Colon (tissue), 2 donors: ENCODE measurements around the gene ARMC2.

Experiments used
- FAIRE-seq: peaks from 2 replicates; lab custom pipeline; 2012; peaks lifted over from hg19 to GRCh38; lab: Jason Lieb, UNC
- donor health status: control.
- donor health status: control.

Gene ARMC2

DNA sequence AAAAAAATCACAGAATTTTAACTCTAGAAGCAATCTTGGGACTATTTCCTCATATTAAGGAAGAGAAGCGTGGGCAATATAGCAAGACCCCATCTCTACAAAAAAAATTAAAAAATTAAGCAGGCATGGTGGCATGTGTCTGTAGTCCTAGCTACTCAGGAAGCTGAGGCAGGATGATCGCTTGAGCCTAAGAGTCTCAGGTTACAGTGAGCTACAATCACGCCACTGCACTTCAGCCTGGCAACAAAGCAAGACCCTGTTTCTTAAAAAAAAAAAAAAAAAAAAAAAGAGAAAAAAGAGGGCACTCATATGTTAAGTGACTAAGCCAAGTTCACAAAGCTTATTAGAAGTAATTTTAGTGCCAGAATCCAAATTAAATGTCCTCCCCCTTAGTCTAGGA, 145.7 kb downstream of the ARMC2 start:
- no peak for FAIRE-seq

DNA sequence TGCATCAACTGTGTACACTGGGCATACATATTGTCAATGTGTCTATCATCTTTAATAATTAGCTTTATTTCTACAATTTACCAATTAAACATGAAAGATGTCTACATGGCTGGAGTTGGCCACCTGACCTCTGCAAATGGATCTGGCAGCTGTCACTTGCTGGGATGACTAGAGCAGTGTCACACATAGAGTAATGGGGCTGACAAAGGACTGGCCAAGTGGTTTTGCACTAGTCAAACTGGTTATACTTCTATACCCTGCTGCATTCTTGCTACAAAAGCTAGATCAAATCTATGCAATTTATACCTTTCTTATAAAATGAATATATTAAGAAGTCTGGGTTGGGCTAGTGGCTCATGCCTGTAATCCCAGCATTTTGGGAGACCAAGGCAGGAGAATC, 147.1 kb downstream of the ARMC2 start:
- FAIRE-seq: no peak

DNA sequence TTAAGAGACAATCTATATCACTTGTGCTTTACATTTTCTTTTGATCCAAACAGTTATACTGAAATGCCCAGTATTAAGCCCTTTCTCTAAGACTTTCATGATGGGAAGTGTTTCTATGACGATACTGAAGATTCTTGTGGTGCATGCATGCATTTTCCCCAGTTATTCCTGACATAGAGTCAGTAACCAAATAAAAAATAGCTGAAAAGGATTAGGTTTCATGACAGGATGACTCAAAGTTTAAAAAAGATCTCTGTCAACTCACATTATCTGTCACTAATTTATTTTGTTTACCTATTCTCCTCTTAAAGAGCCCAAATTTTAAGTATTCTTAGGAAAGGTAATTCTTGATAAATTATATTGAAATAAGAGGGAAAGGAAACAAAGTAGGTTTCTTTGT, 148.0 kb downstream of the ARMC2 start:
- no peak for FAIRE-seq

DNA sequence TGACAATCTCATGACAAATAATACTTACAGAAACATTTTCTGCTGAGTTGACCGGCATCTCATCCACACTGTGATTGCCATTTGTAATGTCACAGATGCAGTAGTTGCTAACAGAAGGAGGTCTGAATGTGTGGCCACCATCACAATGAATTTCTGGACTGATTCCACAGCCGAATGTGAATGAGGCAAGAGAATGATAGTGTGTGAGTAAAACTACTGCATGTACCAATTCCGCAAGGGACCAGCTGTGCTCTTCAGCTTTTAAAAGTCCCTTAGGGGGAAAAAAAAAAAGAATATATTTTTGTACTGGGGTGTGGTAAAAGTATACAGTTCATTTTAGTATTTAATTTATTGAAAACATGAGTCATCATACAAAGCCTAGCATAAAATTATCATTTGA, 150.3 kb downstream of the ARMC2 start:
- FAIRE-seq: no peak

DNA sequence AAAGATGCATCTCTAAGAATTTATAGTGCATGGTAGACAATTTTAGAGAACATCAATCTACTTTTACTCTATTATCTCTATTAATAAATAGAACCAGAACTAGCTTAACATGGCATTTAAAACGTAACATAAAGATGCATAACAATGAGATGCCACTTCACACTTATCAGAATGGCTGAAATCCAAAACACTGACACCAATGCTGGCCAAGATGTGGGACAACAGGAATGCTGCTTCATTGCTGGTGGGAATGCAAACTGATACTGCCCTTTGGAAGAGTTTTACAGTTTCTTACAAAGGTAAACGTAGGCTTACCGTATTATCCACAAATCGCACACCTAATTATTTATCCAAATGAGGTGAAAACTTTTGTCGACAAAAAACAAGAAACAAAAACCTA, 151.2 kb downstream of the ARMC2 start:
- no peak for FAIRE-seq

DNA sequence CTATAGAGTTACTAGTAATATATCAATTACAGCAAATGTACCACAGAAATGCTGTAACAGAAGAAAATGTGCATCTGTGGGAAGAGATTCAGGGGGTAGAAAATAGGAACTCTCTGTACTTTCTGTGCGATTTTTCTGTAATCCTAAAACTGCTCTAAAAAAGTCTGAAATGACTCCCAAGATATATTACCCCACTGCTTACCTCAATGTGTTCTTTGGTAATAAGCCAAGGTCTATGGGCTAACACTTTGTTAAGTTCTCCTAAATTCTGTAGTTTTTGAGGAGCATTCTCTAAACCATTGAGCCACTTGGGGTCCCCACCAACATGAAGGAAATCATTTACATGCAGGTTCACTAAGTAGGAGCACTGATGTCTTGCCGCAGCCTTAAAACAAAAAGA, 152.1 kb downstream of the ARMC2 start:
- FAIRE-seq: no peak

DNA sequence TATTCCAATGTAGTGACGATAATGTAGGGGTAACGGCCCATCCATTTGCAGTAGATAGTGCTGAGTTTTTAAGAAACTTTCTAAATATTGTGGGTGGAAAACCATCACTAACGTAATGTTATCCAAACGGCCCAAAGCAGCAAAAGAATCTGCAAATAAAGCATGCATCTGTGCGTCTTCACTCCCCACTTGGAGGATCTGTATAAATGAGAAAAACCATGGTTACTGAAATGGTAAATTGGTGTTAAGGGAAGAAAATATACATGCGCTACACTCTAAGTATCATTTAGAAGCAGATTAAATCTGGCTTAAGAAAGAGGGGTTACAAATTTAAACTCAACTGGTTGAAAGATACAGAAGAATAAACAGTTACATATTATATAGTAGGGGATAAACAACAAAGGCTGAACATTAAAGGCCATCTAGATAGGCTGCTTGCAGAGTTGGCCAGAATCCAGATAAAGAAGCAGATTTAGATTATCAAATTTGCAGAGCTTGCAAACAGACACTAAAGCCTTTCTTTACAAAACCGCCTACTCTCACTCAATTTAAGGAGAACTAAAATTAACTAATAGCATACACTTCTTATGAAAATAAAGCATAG, 153.2 kb downstream of the ARMC2 start:
- FAIRE-seq: no peak

DNA sequence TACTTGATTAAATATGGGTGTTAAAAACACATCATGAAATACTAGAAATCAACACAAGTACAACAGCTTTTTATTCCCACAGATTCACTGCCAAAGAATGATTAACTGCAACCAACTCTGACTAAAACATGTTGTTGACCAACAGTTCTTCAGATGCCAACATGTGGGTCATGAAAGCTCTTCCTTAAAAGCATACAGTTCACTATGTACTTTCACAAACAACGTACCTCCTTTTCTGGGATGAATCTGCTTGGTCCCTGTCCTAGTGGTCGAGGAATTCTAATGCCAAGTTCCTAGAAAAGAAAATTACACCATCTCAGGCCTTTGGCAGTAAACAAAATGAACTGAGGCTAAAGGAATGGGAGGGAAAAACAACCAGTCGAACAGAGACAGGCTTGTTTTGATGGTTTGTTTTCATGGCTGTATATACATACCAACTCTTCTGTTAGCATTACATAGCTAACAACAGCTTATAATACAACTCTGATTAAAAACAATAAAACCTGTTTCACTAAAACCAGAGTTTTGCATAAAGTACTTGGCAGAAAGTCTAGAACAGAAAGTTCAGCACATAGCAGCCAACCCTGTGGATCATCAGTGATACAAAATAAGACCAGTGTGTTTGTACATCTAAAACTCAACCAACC, 154.0 kb downstream of the ARMC2 start:
- FAIRE-seq: no peak

DNA sequence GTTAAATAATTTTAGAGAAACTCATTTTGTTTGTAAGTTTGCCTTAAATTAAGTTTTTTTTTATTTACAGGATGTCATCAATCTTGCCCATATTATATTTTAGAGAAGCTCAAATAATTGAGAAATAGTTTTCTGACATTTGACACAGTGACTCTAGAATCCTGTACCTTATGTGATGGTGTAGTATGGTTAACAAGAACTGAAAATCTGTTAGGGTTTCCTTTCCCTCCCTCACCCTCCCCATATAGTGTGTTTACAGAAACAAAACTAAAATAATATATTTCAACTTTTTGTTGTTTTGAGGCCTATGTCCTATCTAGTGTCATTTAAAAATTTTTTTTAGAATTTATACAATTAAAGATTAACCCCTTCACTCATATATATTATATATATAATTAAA, 154.7 kb downstream of the ARMC2 start:
- peak; percentile 41 for FAIRE-seq

DNA sequence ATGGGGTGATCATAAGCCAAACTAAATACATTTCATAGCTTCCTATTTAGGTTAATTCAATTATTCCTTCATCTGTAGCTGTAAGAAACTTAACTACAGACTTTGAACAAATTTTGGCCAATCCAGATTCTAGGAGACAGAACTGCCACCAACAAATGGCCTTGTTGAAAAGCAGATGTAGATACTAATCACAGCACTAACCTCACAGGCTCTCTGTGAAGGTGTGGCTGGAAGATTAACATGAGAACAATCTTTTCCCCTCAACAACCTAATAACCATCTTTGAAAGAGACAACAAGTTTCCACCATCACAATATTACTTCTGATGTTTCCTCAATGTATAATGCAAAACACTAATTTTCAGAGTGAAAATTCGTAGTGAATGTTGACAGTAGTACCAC, 158.6 kb downstream of the ARMC2 start:
- no peak for FAIRE-seq

DNA sequence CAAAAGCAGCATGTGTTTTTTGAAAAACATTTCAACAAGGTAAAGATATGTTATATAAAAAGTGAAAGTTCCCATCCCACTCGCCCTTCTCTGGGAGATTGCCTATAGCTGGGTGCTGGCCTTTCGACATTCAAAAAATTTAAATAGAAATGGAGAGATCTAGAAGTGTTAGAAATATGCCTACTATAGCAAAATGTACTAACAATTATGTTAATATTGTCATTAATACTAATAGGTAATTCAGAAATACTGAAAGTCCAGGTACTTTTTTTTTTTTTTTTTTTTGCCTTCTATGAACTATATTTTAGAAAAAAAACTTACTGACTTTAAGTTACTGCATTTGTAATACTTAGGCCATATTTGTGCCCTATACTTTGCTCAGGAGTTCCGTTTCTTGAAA, 159.3 kb downstream of the ARMC2 start:
- no peak for FAIRE-seq

DNA sequence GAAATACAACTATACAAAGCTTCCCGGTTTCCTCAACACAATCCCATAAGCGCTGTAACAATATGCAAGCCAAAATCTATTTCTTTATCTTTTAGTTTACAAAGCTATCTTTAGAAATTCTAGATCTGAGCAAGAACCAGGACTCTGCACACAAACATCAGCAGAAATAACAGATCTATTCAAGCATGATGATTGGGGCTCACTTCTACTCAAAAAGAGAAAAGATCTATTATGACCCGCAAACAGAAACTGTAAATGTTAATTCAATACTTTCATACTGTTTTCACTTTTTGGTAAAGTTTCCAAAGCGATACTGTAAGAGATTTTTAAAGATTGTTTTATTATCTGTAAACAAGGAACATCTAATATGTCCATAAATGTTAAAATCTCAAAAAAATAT, 159.8 kb downstream of the ARMC2 start:
- peak; percentile 84 for FAIRE-seq

DNA sequence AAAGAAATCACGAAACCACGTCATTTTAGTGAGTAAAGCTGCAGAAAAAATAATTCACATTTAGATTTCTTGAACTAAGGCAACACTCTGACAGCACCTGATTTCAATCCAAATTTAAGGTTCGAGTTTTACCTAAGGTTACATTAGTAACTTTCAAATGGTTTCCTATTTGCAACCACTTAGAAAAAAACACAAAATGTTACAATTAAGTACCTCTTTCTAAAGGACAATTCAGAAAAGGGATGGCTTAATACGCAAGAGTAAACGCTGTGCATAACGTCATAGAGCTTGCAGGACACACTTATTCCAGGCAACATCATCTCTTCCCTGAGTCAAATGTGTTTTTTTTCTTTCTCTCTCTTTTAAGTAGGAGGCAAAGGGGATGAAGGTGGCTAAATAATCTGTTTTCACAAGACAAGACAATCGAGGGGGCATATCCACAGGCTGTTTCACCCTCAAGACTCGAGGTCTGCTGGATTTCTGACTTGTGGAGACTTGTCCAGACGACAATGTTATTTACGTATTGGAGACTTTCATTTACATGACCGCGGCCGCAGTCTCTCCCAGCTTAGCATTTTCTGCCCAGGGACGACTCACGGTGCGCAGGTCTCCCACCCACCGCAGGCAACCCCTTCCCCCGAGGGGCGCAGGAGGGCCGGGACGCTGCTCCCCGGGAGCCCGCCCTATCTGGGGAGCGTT, 160.5 kb downstream of the ARMC2 start:
- FAIRE-seq: no peak

DNA sequence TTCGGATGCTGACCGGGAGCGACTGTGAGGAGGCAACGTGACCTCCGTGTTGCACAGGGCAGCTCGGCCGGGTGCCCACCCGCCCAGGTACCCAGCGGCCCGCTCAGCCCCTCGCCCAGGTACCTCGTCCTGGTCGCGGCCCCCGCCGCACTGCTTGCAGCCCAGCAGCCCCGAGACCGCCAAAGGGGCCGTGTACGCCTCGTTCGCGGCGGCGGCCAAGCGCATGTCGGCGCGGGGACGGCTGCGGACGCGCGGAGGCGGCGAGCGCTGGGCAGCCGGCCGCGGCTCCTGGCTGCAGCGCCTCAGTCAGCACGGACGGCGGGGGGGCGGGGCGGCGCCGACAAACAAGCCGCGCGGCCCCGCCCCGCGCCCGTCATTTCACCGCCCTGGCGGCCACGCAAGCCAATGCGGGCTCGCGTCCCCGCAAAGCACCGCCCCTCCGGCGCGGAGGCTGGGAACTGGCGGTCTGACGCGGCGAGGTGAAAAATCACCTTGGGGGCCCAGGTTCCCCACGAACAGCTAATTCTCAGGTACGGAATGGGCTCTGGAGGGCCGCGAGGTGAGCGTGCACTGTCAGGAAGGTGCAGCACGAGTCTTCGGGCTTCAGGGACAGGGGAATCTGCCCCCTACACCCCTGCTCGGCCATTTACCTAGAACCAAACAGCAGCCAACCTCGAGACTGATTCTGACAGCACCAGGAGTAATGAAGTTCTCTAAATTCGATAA, 161.2 kb downstream of the ARMC2 start:
- no peak for FAIRE-seq

DNA sequence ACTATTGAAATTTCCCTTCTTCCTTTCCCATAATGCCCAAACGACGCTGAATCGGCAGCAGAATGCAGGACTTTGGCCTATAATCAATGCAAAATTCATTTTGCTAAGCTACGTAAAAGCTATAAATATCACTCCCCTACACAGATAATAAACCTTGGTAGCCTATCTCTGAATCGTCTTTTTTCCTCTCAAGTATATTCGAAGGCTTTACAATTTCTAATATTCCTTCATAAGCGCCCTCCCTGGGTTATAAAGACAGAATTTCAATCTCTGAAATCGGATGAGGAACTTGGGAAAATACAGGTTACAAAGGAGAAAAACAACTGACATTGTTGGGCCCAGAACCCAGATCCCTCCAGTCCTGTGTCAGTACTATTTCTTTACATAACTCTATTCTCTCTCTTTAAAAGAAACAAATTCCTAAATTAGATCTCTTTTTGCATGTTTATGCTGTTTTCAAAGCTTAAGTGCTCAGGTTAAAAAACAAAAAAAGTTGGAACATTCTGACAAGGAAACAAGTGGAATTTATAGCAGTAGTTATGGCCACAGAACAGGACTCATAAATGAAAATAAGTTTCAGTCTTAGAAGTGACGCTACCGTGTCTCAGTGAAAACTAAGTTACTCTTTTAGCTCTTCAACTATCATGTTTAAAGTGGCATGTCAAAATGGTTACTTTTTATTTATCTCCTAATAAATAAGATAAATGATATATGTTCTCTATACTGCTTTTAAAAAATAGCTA, 161.9 kb downstream of the ARMC2 start:
- FAIRE-seq: peak; percentile 66

DNA sequence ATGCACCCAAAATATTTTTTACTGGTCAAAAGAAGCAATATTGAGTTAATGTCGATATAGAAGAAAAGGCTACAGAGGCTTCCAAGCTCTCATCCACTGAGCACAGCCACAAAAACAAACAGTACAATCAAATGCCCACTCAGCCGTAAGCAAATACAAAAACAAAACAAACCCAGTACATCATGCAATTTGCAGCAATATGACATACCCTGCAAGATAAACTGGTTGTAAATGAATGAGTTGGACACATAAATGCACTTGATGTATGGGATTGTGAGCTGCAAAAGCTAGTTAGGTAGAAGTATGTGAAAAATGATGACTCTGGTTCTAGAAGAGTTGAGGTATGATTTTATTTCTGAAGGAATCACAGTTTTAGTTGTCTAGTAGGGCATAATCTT, 162.5 kb downstream of the ARMC2 start:
- FAIRE-seq: no peak

DNA sequence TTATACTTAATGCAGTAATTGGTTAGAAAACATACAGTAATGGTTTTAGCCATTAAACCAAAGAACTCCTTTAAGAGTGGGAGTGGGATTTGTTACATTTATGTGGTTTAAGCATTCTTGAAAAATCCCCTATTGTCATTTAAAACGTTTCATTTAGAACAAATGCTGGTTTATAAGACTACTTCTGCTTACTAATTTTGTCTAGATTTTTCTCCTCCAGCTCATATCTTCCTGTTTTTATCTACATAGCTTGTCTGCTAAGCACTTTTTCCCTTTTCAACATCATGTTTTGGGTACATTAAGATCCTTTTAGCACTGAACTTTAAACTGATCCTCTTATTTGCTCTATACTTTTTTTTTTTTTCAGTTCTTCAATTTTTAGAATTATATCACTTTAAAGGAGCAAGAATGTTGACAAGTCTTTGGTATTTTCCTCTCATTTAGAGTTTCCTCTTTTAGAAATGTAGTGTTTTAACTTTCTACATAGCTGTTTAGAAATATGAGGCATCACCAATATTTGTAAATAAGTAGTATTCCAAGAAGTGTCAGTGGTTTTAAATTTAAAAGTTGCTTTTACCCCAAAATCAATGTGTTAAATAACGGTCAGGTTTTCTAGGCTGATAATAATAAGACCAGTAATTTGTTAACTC, 165.6 kb downstream of the ARMC2 start:
- FAIRE-seq: peak; percentile 53

DNA sequence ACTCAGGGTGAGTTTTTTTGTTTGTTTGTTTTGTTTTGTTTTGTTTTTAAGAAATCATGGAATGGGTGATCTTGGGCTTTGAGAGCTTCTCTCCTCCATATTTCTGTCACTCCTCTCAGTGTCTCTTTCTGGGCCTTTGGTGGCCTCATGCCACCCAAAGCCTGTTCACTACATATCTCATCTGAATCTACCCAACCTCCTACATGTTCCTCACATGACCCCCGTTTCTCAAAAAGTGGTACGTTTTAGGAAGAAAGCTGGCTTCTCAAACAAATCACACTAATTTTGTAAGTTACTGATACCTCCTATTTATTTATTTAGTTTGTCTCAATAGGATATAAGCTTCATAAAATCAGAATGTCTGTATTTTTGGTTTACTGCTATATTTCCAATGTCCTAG, 166.4 kb downstream of the ARMC2 start:
- no peak for FAIRE-seq

DNA sequence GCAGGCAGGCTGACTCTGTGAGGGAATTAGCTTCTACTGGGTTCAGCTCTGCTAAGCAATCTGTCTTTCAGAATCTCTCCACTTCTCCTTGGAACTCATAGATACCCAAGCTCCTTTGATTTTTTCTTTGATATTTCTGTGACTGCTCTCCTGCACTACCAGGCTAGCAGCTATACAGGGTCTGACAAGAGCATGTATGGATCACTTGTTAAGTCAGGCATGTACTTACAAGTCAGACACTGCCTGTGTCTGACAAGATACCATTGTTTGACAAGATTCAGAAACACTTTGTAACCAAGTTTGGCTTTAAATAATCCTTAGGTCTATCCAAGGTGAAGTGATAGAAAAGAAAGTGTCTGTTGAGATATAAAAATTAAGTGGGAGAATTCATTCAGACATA, 167.0 kb downstream of the ARMC2 start:
- no peak for FAIRE-seq

DNA sequence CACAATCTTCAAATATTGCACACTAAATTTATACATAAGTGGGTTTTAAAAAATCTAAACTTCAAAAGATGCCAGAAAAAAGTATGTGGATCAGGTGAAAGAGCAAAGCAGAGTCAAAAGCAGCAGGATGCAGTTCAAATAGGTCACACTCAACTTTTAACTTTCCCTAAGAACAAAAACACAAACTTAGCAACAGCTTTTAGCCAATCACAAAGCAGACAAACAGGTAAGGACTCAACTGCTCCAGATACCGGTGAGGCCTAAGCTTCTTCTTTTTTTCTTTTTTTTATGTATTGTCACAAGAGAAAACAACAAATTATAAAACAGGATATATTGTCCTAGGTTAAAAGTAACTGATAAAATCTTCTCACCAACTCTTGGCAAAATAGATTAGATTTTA, 171.7 kb downstream of the ARMC2 start:
- no peak for FAIRE-seq

DNA sequence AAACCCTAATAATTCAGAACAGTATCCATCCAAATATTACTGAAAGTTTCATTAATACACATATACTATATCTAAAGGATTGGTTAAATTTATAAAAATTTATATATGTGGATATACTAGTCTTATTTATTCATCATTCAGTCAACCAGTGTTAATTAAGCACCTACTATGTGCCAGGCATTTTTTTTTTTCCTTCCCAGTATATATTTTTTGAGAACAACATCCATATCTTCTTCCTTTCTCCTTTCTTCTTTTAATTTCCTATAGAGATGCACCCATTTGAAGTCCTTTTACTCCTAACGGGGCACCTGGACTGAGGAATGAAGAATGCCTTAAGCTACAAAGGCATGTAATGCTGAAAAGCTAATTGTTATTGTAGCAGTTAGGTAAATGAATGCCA, 173.6 kb downstream of the ARMC2 start:
- no peak for FAIRE-seq

DNA sequence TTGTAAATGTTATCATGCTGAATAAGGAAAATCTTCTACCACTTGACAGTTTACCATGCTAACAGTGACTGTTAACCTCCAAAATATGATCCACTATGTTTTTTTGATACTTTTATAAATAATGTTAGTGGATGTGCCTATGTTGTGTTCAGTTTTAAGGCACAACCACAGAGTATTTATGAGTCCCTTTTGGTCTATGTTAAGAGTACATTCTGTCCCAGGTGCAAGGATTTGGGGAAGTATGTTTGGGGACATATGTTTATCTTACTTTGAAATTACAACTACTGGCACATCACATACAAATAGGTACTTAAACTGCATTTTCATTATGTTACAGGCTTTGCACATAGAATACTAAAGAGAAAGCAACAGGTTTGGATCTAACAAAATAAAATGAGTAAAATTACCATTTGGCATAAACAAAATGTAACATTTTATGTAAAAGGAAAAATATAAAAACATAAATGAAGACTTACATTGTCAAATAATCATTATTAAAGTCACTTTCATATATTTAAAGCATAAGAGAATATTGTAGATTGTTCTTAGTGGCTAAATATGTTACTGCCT, 175.2 kb downstream of the ARMC2 start:
- FAIRE-seq: no peak
